Nucleus accumbens (tissue), 56 donors: ENCODE measurements around the gene DNAJC12.
A peak's percentile ranks its signal among the peaks of the same experiment; 100 is the strongest.
"Not testable (repeated sequence)": the region's sequence is repeated elsewhere in the genome, so short reads cannot be mapped to it uniquely, and the experiment has no call there.

ENCODE experiments used
- DNase-seq, 56 donors: peaks; one replicate each; lab custom pipeline; 2025; lab: John Stamatoyannopoulos, UW

The DNAJC12 gene

GRCh38 chr10:67771200-67771599 lies 66.8 kb downstream of the DNAJC12 start:
- no peak for DNase-seq

- DNase-seq = no peak
Measured at GRCh38 chr10:67770537-67770936, 67.5 kb downstream of the DNAJC12 start.

- DNase-seq = no peak
Measured at GRCh38 chr10:67767244-67767643, 70.7 kb downstream of the DNAJC12 start.

- peak; percentile 32 to 98 (median 93) for DNase-seq
Measured at GRCh38 chr10:67764012-67764822, 73.8 kb downstream of the DNAJC12 start.

- DNase-seq = peak in 54 of 56 donors; percentile 13 to 86 (median 70)
Measured at GRCh38 chr10:67763499-67764011, 74.4 kb downstream of the DNAJC12 start.

- DNase-seq = not testable (repeated sequence)
Measured at GRCh38 chr10:67762567-67762966, 75.4 kb downstream of the DNAJC12 start.

GRCh38 chr10:67760272-67760671 lies 77.7 kb downstream of the DNAJC12 start:
- no peak for DNase-seq
